HepG2 (cell line): ENCODE results near the gene TTC38. TPM values are rescaled to one million over a fixed set of nuclear protein-coding genes. Genes with fewer than 3 reads are reported as not detected.

ENCODE experiments used
- ATAC-seq: fragments of 200-7000 bp; cut with Tn5 transposase; 3 replicates; pipeline ENCODE4 v1.9.1; 2020; ENCODE audit warnings: mild to moderate bottlenecking, moderate library complexity
- BruUV-seq: library from RNA; stranded (reverse); fragments of 400-500 nt; replicated peaks from 2 replicates; lab custom pipeline; 2021; lab: Mats Ljungman, UMichigan
- CTCF ChIA-PET: fragments of 300-600 bp; formaldehyde crosslinking; extraction: SDS; loops from one replicate; lab custom pipeline; 2021; ENCODE audit warnings: low total read pairs, inconsistent platforms, low intra/inter-chr PET ratio; lab: Yijun Ruan, JAX
- POLR2A ChIA-PET: fragments of 350-600 bp; sonication (Branson Sonifier 250); formaldehyde crosslinking; loops from one replicate; lab custom pipeline; 2020; ENCODE audit warnings: antibody characterized with exemption, inconsistent platforms; lab: Yijun Ruan, JAX
- DNase-seq: peaks from one replicate; pipeline ENCODE4 v3.0.0-alpha.2; 2015; ENCODE audit warnings: low spot score
- FAIRE-seq: peaks from 3 replicates; lab custom pipeline; 2011; peaks lifted over from hg19 to GRCh38; lab: Jason Lieb, UNC
- H2AFZ ChIP-seq: one replicate; pipeline ENCODE4 v1.6.1; 2011; ENCODE audit warnings: low read length, inconsistent platforms
- H3K27ac ChIP-seq: fragments of 300-600 bp; 3 replicates; pipeline ENCODE4 v1.8.0; 2011; ENCODE audit warnings: mixed run types, mild to moderate bottlenecking, mixed read lengths, low read length, inconsistent platforms; ENCODE audit not compliant: insufficient read depth; ENCODE audit errors: extremely low read length
- H3K27me3 ChIP-seq, 2 experiments: fragments of 200-600 bp in 1 of 2; 2 replicates in 1 of 2; 3 replicates in 1 of 2; pipeline versions ENCODE4 v1.6.0 to v1.8.0; 2011; ENCODE audit warnings: low read length in 2 of 2, mild to moderate bottlenecking in 2 of 2, moderate library complexity in 2 of 2, inconsistent platforms in 1 of 2; ENCODE audit not compliant: insufficient read depth in 2 of 2, control insufficient read depth in 1 of 2
- H3K36me3 ChIP-seq, 2 experiments: fragments of 200-600 bp in 1 of 2; replicated peaks in 1 of 2; 2 replicates in 1 of 2; 3 replicates in 1 of 2; pipeline versions ENCODE4 v1.5.1 to v1.8.0; 2011; ENCODE audit warnings: low read length in 2 of 2, inconsistent platforms in 1 of 2; ENCODE audit not compliant: insufficient read depth in 2 of 2, control insufficient read depth in 1 of 2
- H3K4me1 ChIP-seq: 2 replicates; pipeline ENCODE4 v1.5.1; 2012; ENCODE audit warnings: low read length, inconsistent platforms; ENCODE audit not compliant: insufficient read depth
- H3K4me2 ChIP-seq: 2 replicates; pipeline ENCODE4 v1.6.0; 2011; ENCODE audit warnings: low read depth, low read length, inconsistent platforms
- H3K4me3 ChIP-seq, 3 experiments: fragments of 200-600 bp in 1 of 3; sonication (generic), shearing (Covaris generic) in 1 of 3; replicated peaks in 1 of 3; 2 replicates each; pipeline ENCODE4 v1.5.1; 2011 to 2016; ENCODE audit warnings: low read length in 3 of 3, inconsistent platforms in 2 of 3, low read depth in 2 of 3, mild to moderate bottlenecking in 2 of 3, control low read depth in 1 of 3, mixed read lengths in 1 of 3; ENCODE audit not compliant: insufficient read depth in 1 of 3
- H3K79me2 ChIP-seq: one replicate; pipeline ENCODE4 v1.6.1; 2011; ENCODE audit warnings: low read length, inconsistent platforms; ENCODE audit not compliant: insufficient read depth
- H3K9ac ChIP-seq: 2 replicates; pipeline ENCODE4 v1.6.0; 2011; ENCODE audit warnings: mild to moderate bottlenecking, low read depth, low read length, inconsistent platforms; ENCODE audit not compliant: insufficient read depth
- H3K9me3 ChIP-seq: 2 replicates; pipeline ENCODE4 v1.5.1; 2012; ENCODE audit warnings: mild to moderate bottlenecking, low read length
- H4K20me1 ChIP-seq: 2 replicates; pipeline ENCODE4 v1.6.0; 2011; ENCODE audit warnings: inconsistent platforms, mild to moderate bottlenecking, low read length, moderate library complexity; ENCODE audit not compliant: insufficient read depth
- ARNTL ChIP-seq: sonication (generic); formaldehyde crosslinking; IDR thresholded peaks from 2 replicates; pipeline ENCODE4 v1.4.0; 2020; ENCODE audit warnings: mild to moderate bottlenecking, missing genetic modification reagents
- CENPT ChIP-seq: sonication (generic); formaldehyde crosslinking; IDR thresholded peaks from 2 replicates; pipeline ENCODE4 v1.8.0; 2022; ENCODE audit warnings: low read depth, mild to moderate bottlenecking, moderate library complexity, missing genetic modification reagents
- FOXO4 ChIP-seq: sonication (generic); formaldehyde crosslinking; conservative IDR thresholded peaks from 2 replicates; pipeline ENCODE4 v1.8.1; 2023; ENCODE audit warnings: missing genetic modification reagents
- FOXP1 ChIP-seq, 2 experiments: fragments of 450-650 bp in 1 of 2; IDR thresholded peaks; 2 replicates each; pipeline ENCODE4 v1.6.1; 2017 to 2018; ENCODE audit warnings: antibody characterized with exemption in 1 of 2
- HNF4G ChIP-seq, 2 experiments: sonication (generic) in 1 of 2; formaldehyde crosslinking in 1 of 2; IDR thresholded peaks; 2 replicates each; pipeline versions ENCODE4 v1.4.0 to v1.6.1; 2011 to 2020; ENCODE audit warnings: borderline replicate concordance in 2 of 2, low read depth in 2 of 2, mild to moderate bottlenecking in 2 of 2, low read length in 1 of 2, missing genetic modification reagents in 1 of 2, moderate library complexity in 1 of 2
- JARID2 ChIP-seq: sonication (generic); formaldehyde crosslinking; IDR thresholded peaks from 2 replicates; pipeline ENCODE4 v1.8.1; 2023; ENCODE audit warnings: missing genetic modification reagents, inconsistent platforms; ENCODE audit not compliant: insufficient replicate concordance
- NFIB ChIP-seq: sonication (generic); formaldehyde crosslinking; IDR thresholded peaks from 2 replicates; pipeline ENCODE4 v1.9.0; 2021; ENCODE audit warnings: missing genetic modification reagents, mild to moderate bottlenecking, borderline replicate concordance
- ZBTB26 ChIP-seq: IDR thresholded peaks from 2 replicates; pipeline ENCODE4 v1.6.1; 2016; ENCODE audit warnings: missing compliant biosample characterization, missing genetic modification reagents, borderline replicate concordance
- ZNF337 ChIP-seq: sonication (generic); formaldehyde crosslinking; IDR thresholded peaks from 2 replicates; pipeline ENCODE4 v1.5.1; 2020; ENCODE audit warnings: missing genetic modification reagents, low read depth, mild to moderate bottlenecking, borderline replicate concordance
- ZNF556 ChIP-seq: sonication (generic); formaldehyde crosslinking; IDR thresholded peaks from 2 replicates; pipeline ENCODE4 v1.4.0; 2020; ENCODE audit warnings: mild to moderate bottlenecking, missing genetic modification reagents, borderline replicate concordance
- ZNF670 ChIP-seq: sonication (generic); formaldehyde crosslinking; IDR thresholded peaks from 2 replicates; pipeline ENCODE4 v1.8.0; 2022; ENCODE audit warnings: mild to moderate bottlenecking, missing genetic modification reagents, borderline replicate concordance
- ZNF761 ChIP-seq: sonication (generic); formaldehyde crosslinking; conservative IDR thresholded peaks from 2 replicates; pipeline ENCODE4 v1.4.0; 2020; ENCODE audit warnings: mild to moderate bottlenecking, missing genetic modification reagents
- ZSCAN20 ChIP-seq: sonication (generic); formaldehyde crosslinking; IDR thresholded peaks from 2 replicates; pipeline ENCODE4 v1.4.0; 2020; ENCODE audit warnings: missing genetic modification reagents, mild to moderate bottlenecking, borderline replicate concordance
- WGBS: methylation state at CpG from one replicate; pipeline ENCODE4 v1.1.6; 2017; ENCODE audit warnings: low lambda C conversion rate; 5-methylcytosine and 5-hydroxymethylcytosine counted together
- in situ Hi-C: cut with HindIII; loops from 2 replicates; pipeline ENCODE4 v1.10.0; 2017; ENCODE audit warnings: low pct_unique_long_range_greater_than_20kb; ENCODE audit not compliant: extremely low pct_ligation_motif_present
- intact Hi-C: fragments of 100-400 bp; cut with micrococcal nuclease; formaldehyde crosslinking; loops from one replicate; pipeline ENCODE4 v1.10.0; 2022; ENCODE audit not compliant: unreplicated experiment
- polyA plus RNA-seq, 8 experiments: library from polyadenylated mRNA; depleted of rRNA in 3 of 8; stranded (reverse) in 7 of 8; unstranded in 1 of 8; fragments of >200 nt; fragmentation: Illumina TruSeq in 4 of 8; extraction: Trizol in 4 of 8; gene quantifications; 2 replicates each; pipeline versions ENCODE4 v1.2.1 to v1.2.3, GENCODE V29; 2011 to 2016; ENCODE audit warnings: low read depth in 4 of 8, missing spikeins in 1 of 8, mixed read lengths in 1 of 8; ENCODE audit not compliant: insufficient read depth in 1 of 8
- total RNA-seq, 5 experiments: library from RNA; depleted of rRNA; stranded (reverse); fragments of >200 nt; fragmentation: Illumina TruSeq; extraction: Trizol; gene quantifications; 2 replicates each; pipeline ENCODE4 v1.2.3, GENCODE V29; 2016; ENCODE audit warnings: low read depth in 1 of 5
- TF ChIP-seq, protein P1 (sequence below): sonication (generic); formaldehyde crosslinking; IDR thresholded peaks from 2 replicates; pipeline ENCODE4 v1.5.1; 2020; ENCODE audit warnings: missing genetic modification reagents, mild to moderate bottlenecking, borderline replicate concordance
- TF ChIP-seq, protein P2 (sequence below): sonication (generic); formaldehyde crosslinking; IDR thresholded peaks from 2 replicates; pipeline ENCODE4 v1.4.0; 2020; ENCODE audit warnings: missing genetic modification reagents
- TF ChIP-seq, protein P3 (sequence below): IDR thresholded peaks from 2 replicates; pipeline ENCODE4 v1.6.1; 2016; ENCODE audit warnings: missing compliant biosample characterization, missing genetic modification reagents, borderline replicate concordance

TTC38 gene
- total and polyA plus RNA-seq, 2 of the 13 experiments (the other 11 are each of a cell fraction or from before 2014, with no cell fraction given), result 101 to 105 TPM

DNA sequence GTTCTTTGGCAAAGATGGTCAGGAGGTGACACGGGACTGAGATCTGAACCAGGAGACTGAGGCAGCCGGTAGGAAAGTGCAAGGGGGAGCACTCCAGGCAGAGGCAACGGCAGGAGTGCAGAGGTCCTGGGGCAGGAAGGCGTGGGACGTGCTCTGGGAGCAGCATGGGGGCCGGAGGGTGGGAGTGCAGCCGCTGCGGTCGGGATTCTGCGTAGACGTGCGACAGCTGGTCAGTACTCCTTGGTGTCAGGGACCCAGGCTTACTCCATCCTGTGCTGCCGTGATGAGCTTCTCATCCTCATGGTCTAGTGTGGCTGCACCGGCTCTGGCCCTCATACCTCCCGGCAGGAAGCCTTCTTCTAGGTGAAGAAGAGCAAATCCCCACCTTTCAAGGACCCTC, 50.8 kb downstream of the TTC38 start:
- no peaks in the 10 kb centered on the region for H3K27me3 ChIP-seq
- ATAC-seq (no peak), DNase-seq (no peak), FAIRE-seq (no peak)
- no peaks in the 10 kb centered on the region for H3K4me1 ChIP-seq
- CTCF ChIA-PET, result no interaction called here
- no peak overlapping the region for H3K27ac ChIP-seq
- H2AFZ ChIP-seq, result no peak overlapping the region
- no peaks in the 10 kb centered on the region for H4K20me1 ChIP-seq
- in situ Hi-C loops (loop anchor here (10.0 kb wide), 1 partner anchor 304 kb away; no protein-coding TSS in a partner anchor), intact Hi-C loops (no loop called here)
- H3K79me2 ChIP-seq, result no peaks in the 10 kb centered on the region
- no peaks in the 10 kb centered on the region for H3K9me3 ChIP-seq
- H3K4me3 ChIP-seq, result no peak overlapping the region
- POLR2A ChIA-PET, result no interaction called here
- H3K9ac ChIP-seq, result no peak overlapping the region
- H3K36me3 ChIP-seq, result peaks cover 13 to 71% of the 10 kb centered on the region in 2 experiments
- BruUV-seq, result no TSS peak
- no peak overlapping the region for H3K4me2 ChIP-seq
- WGBS, result 98% methylated on average over 13 of the region's 15 CpGs
- no peak for TF ChIP-seq JARID2 (CRISPR knock-in tag)
- TF ChIP-seq, protein P1, sequence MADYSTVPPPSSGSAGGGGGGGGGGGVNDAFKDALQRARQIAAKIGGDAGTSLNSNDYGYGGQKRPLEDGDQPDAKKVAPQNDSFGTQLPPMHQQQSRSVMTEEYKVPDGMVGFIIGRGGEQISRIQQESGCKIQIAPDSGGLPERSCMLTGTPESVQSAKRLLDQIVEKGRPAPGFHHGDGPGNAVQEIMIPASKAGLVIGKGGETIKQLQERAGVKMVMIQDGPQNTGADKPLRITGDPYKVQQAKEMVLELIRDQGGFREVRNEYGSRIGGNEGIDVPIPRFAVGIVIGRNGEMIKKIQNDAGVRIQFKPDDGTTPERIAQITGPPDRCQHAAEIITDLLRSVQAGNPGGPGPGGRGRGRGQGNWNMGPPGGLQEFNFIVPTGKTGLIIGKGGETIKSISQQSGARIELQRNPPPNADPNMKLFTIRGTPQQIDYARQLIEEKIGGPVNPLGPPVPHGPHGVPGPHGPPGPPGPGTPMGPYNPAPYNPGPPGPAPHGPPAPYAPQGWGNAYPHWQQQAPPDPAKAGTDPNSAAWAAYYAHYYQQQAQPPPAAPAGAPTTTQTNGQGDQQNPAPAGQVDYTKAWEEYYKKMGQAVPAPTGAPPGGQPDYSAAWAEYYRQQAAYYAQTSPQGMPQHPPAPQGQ (CRISPR knock-in tag), result no peak
- TF ChIP-seq ZSCAN20, result no peak
- TF ChIP-seq NFIB (CRISPR knock-in tag), result no peak
- TF ChIP-seq FOXO4 (CRISPR knock-in tag), result no peak
- TF ChIP-seq ZNF670 (CRISPR knock-in tag), result no peak
- TF ChIP-seq, protein P2, sequence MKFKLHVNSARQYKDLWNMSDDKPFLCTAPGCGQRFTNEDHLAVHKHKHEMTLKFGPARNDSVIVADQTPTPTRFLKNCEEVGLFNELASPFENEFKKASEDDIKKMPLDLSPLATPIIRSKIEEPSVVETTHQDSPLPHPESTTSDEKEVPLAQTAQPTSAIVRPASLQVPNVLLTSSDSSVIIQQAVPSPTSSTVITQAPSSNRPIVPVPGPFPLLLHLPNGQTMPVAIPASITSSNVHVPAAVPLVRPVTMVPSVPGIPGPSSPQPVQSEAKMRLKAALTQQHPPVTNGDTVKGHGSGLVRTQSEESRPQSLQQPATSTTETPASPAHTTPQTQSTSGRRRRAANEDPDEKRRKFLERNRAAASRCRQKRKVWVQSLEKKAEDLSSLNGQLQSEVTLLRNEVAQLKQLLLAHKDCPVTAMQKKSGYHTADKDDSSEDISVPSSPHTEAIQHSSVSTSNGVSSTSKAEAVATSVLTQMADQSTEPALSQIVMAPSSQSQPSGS, result no peak
- TF ChIP-seq ARNTL, result no peak
- TF ChIP-seq ZNF761 (CRISPR knock-in tag), result no peak
- TF ChIP-seq, protein P3, sequence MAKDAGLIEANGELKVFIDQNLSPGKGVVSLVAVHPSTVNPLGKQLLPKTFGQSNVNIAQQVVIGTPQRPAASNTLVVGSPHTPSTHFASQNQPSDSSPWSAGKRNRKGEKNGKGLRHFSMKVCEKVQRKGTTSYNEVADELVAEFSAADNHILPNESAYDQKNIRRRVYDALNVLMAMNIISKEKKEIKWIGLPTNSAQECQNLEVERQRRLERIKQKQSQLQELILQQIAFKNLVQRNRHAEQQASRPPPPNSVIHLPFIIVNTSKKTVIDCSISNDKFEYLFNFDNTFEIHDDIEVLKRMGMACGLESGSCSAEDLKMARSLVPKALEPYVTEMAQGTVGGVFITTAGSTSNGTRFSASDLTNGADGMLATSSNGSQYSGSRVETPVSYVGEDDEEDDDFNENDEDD, result no peak
- TF ChIP-seq ZNF337 (CRISPR knock-in tag), result no peak
- no peak for TF ChIP-seq CENPT (CRISPR knock-in tag)
- TF ChIP-seq HNF4G (IDR thresholded peaks at IDR 0.05; ENCODE audit: borderline replicate concordance, low read depth, low read length), result no peak
- no peak for TF ChIP-seq HNF4G (CRISPR knock-in tag; IDR thresholded peaks at IDR 0.05; ENCODE audit: borderline replicate concordance, low read depth)
- TF ChIP-seq ZBTB26 (CRISPR knock-in tag), result no peak
- no peak for TF ChIP-seq FOXP1 (IDR thresholded peaks at IDR 0.05)
- no peak for TF ChIP-seq FOXP1 (CRISPR knock-in tag; IDR thresholded peaks at IDR 0.05)
- no peak for TF ChIP-seq ZNF556
